GM19468 (cell line): ENCODE measurements around the gene CETN1.

Experiments
- ATAC-seq: cut with Tn5 transposase; IDR thresholded peaks from one replicate; pipeline ENCODE4 v1.9.1; 2021; ENCODE audit warnings: mild to moderate bottlenecking, moderate library complexity, moderate number of reproducible peaks; ENCODE audit not compliant: unreplicated experiment; ENCODE audit errors: extremely low read depth

The CETN1 gene

GRCh38 chr18:580154-580553, at the start of gene CETN1:
TSS of gene CETN1 (plus strand) at chr18:580380. CDS start at chr18:580409, 29 bp downstream.
- no peak for ATAC-seq

GRCh38 chr18:532018-532417, 48.2 kb upstream of the CETN1 start:
- ATAC-seq: no peak

- ATAC-seq: no peak
Measured at GRCh38 chr18:532632-533031, 47.5 kb upstream of the CETN1 start.

- no peak for ATAC-seq
Measured at GRCh38 chr18:533995-534601, 46.1 kb upstream of the CETN1 start.

- no peak for ATAC-seq
Measured at GRCh38 chr18:543447-544078, 36.6 kb upstream of the CETN1 start.

- ATAC-seq: no peak
Measured at GRCh38 chr18:549967-550366, 30.2 kb upstream of the CETN1 start.

GRCh38 chr18:551404-552061, 28.6 kb upstream of the CETN1 start:
- peak; percentile 92 for ATAC-seq

GRCh38 chr18:555705-556457, 24.3 kb upstream of the CETN1 start:
- ATAC-seq: no peak

- no peak for ATAC-seq
Measured at GRCh38 chr18:564708-565561, 15.2 kb upstream of the CETN1 start.

GRCh38 chr18:565562-566061, 14.6 kb upstream of the CETN1 start:
- no peak for ATAC-seq

- no peak for ATAC-seq
Measured at GRCh38 chr18:567122-567521, 13.1 kb upstream of the CETN1 start.

- no peak for ATAC-seq
Measured at GRCh38 chr18:568731-569130, 11.4 kb upstream of the CETN1 start.

- ATAC-seq: no peak
Measured at GRCh38 chr18:570256-570655, 9.9 kb upstream of the CETN1 start.

GRCh38 chr18:570697-571096, 9.5 kb upstream of the CETN1 start:
- no peak for ATAC-seq

- no peak for ATAC-seq
Measured at GRCh38 chr18:572091-572830, 7.9 kb upstream of the CETN1 start.

- ATAC-seq: no peak
Measured at GRCh38 chr18:572831-573289, 7.3 kb upstream of the CETN1 start.

- no peak for ATAC-seq
Measured at GRCh38 chr18:573385-573784, 6.8 kb upstream of the CETN1 start.

- no peak for ATAC-seq
Measured at GRCh38 chr18:574149-574860, 5.9 kb upstream of the CETN1 start.
